Stimulated activated CD8-positive, alpha-beta memory T cell treated with anti-CD3 and anti-CD28 coated beads, Interleukin-7, amount 100 ng/mL, for 4 hours (primary cell): ENCODE results near the gene IL24.
A peak's percentile ranks its signal among the peaks of the same experiment; 100 is the strongest.
"Not testable (repeated sequence)": the region's sequence is repeated elsewhere in the genome, so short reads cannot be mapped to it uniquely, and the experiment has no call there.

Experiments
- DNase-seq, 2 donors: peaks; one replicate each; pipeline ENCODE4 v3.0.0-alpha.2; 2020; ENCODE audit warnings: low read depth in 2 of 2

Gene IL24

DNA sequence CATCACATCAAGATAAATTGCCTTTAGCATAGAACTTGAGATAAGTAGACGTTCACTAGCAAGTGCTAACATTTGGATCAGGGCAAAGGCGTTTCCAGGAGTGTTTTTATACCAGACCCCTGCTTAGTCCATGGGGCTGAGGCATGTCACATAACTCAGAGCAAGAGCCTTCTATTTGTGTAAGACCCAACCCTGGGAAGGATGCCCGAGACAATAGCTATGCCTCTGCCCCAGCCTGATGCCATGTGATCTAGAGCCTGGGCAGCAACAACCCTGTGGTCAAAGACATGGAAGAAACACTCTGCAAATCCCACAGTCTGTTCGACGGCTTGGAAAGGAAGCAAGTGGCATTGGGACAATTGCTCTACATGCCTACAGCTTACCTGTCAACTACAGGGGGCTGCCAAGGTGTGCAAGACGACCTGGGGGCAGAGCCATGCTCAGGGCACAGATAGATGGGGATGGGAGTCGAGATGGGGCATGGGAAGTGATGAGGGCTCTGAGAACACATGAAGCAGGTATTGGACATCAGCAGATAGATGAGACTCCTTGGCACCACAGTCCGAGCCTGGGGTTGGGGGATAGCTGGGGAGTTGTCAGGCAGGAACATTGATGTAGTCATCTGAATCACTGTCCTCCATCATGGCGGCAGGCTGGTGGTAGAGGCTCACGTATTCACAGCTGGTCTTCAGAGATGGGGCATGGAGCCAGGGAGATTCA is 7.3 kb downstream of the IL24 start:
- no peak for DNase-seq

DNA sequence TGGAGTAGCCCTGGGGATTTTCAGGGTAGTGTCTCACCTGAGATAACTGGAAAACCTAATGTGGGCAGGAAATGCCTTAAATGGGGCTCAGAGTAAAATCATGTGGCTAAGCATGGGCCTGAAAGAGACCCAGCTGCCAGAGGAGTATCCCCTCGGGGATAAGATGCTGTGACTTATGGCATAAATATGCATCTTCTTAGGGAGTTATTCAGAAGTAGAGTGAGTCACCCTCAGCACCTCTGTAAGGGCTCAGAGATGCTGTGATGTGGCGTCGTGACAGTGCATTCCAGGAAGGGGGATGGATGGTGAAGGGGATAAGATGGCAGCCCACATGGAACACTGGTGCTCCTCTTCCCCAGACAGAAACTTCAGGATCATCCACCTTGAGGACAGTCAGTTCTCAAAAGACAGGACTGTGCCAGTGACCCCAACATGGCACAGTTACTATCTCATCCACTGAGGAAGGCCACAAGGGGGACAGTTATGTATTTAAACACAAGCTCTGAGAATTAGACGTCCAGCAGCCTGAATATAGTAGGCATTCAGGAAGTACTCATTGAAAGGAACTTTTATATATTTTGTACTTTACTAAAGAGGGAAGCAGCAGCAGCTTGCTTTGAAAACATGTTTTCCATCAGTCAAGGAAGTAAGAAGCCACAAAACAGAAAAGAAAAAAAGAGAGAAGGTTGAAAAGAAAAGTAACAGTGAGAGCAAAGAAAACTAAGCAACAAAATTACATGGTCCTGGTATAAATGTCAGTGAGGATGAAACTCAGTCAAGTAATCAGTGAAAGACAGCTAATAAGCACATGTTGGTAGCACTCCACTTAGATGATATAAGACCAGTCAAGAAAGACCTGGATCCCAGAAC is 8.3 kb downstream of the IL24 start:
- peak; percentile 43 to 48 for DNase-seq

DNA sequence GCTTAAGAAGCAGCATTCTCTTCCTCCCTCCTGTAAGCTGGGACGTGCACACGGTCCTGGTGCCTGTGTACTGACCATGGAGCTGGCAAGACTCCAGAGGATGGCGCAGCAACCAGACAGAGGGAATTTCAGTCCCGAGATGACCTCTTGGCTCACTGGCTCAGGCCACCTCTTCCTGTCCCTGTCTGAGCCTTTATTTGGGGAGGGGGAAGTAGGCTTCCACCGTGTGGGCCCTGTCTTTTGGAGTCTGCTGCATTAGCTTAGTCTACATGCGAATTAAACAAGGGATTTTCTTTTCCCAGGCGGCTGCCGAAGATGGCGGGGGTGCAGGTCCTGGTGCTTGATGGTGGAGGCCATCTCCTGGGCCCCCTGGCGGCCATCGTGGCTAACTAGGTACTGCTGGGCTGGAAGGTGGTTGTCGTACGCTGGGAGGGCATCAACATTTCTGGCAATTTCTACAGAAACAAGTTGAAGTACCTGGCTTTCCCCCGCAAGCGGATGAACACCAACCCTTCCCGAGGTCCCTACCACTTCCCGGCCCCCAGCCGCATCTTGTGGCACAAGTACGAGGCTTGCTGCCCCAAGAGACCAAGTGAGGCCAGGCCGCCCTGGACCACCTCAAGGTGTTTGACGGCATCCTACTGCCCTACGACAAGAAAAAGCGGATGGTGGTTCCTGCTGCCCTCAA is 10.2 kb downstream of the IL24 start:
- no peak for DNase-seq

DNA sequence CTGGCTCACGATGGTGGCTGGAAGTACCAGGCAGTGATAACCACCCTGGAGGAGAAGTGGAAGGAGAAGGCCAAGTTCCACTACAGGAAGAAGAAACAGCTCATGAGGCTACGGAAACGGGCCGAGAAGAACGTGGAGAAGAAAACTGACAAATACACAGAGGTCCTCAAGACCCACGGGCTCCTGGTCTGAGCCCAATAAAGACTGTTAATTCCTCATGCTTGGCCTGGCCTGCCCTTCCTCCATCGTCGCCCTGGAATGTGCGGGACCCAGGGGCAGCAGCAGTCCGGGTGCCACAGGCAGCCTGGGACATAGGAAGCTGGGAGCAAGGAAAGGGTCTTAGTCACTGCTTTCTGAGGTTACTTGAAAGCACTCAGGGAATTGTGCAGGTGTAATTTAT is 10.8 kb downstream of the IL24 start:
- no peak for DNase-seq

DNA sequence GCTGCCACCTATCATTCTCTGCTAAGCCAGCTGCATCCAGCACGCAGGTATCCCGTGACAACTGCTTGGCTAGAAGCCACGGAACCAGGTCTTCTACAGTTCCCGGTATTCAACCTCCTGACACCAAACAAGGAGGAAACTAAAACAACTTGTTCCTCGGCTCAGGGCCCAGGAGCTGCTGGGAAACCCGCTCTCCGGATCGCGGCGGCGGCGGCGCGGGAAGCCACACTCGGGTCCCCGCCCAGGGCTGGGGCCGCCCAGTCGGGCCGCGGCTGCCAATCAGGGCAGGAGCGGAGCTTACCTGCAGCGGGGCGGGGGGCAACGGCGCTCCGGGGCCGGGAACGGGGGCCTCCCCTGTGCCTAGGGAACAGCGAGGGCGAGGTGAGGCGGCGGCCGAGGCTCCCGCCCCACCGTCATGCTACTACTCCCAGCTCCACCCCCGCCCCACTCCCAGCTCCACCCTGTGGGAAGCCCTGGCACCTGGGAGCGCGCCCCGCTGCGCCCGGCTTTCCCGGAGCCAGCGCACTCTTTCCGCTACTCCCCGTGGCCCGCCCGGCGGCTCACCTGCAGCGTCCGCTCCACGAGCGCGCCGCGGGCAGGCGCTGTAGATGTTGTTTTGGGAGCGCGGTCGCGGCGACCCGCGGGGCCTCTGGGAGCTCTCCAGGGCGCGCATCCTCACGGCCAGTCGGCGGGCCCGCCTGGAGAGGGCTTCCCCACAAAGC is 12.1 kb downstream of the IL24 start:
- DNase-seq: peak in 1 of 2 donors; percentile 28

DNA sequence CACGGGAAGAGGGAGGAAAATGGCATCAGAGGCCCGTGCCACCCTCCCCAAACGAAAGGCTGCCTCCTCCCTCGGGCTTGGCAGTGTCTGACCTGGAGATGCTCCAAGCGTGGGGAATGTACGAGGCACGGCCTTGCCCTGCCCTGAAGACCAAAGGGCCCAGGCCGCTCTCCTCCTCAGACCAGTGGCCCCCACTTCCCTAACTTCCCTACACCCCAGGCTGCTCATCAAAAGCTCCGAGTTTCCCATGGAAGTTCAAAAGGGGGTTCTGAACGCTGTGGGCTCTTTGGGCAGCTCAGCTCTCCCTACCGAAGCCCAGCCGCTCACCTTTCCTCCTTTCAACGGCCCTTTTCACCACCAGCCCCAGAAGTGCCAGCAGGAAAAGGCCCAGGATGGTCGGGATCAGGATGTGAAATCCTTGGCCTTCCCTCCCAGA is 12.7 kb downstream of the IL24 start:
- no peak for DNase-seq

DNA sequence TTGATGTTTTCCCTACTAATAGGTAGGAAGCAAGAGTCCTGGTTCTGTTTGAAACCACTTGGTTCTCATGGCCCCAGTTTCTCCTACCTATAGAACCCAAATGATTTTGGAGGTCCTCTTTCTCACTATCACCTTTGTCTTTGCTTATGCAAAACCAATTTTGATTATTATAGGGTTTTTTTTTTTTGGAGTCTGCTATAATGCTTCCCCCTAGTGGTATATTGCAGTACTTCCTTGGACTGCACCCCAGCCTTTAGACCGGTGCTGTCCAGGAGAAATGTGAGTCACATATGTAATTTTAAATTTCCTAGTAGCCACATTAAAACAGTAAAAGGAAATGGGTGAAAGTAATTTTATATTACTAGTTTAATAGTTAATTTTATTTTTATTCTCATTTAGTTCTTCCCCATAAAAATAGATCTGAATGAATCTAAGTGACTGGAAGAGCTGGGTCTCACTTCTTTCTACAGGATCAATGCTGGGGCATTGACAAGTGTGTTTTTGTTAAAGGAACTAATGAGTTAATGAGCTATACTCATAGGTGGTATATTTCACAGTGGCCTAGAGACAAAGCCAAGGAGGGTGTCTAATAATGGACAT is 13.9 kb downstream of the IL24 start:
- no peak for DNase-seq

DNA sequence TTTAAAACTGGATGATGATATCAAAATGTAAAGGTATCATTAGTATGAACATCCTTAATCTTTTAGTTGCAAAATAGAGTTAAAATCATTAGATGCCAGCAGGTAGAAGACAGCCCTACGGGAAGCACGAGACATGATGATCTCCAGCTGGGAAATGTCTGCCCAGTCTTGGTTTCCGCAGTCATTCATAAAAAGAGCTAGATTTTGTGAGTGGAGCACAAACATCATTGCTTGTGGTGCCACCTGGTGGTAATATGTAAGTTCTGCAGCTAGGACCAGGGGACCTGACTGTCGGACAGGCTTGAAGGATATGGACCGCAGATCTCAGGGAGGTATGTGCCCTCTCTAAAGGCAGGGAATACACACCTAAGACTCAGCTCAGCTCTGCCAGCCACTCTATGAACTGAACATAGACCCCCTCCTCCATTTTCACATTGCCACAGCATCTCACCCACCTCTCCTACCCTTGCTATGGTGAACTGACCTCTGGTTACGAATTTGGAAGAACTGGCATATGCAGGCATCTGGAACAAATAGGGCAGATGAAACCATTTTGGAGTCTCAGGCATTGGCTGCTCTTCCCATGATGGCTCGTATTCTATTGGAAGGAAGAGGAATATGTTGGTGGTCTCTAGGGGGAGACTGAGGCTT is 15.3 kb downstream of the IL24 start:
- peak; percentile 28 to 49 for DNase-seq

DNA sequence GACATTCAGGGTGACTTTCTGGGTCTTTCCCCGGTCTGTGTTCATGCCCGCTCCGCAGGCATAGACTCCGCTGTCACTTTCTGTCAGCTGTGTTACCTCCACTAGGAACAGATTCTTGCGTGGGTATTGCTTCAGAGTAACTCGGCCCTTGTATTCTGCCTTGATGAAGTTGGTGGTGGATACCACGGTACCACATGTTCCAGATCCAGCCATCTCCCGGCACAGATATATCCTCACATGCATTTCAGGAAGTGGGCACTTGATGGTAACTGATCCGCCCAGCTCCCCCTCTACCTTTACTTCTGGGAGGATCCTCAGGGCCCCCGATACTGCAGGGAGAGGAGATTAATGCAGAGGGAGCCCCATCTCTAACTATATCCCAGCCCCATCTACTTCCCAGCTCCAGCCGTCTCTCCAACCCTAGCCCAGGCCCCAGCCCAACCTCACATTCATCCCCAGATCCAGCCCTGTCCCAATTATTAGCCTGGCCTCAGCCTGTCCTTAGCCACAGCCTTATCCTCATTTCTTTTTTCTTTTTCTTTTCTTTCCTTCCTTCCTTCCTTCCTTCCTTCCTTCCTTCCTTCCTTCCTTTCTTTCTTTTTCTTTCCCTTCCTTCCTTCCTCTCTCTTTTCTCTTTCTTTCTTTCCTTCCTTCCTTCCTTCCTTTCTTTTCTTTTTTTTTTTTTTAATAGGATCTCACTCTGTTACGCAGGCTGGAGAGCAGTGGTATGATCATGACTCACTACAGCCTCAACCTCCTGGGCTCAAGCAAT is 16.7 kb downstream of the IL24 start:
- DNase-seq: no peak

DNA sequence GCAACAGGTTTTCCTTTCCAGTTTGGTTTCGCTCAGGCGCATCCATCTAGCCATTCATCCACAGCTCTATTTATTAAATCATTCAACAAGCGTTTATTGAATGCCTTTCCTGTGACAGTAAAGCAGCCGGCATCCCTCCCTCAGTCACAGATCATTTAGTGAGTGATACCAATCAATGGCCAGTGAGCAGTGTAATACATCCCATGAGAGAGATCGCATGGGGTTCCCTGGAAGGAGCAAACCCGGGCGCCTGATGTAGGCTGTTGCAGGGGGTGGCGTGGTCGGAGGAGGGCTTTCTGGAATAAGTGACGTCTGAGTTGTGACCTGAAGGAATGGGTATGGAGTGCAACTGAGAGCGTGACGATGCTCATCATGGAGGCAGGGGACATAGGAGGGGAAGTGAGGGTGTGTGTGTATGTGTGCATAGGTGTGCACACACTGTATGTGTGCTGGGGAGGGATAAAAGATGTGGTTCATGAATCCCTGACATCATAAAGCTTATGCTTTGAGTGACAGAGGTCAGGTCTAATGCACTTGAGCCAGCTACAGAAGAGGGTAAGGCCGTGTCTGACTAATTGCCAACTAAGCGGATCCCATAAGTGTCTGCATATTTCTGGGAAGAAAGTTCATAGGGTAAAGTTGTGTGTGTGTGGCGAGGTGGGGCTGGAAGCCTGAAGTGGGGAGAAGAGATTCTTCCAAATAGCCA is 17.9 kb downstream of the IL24 start:
- no peak for DNase-seq

DNA sequence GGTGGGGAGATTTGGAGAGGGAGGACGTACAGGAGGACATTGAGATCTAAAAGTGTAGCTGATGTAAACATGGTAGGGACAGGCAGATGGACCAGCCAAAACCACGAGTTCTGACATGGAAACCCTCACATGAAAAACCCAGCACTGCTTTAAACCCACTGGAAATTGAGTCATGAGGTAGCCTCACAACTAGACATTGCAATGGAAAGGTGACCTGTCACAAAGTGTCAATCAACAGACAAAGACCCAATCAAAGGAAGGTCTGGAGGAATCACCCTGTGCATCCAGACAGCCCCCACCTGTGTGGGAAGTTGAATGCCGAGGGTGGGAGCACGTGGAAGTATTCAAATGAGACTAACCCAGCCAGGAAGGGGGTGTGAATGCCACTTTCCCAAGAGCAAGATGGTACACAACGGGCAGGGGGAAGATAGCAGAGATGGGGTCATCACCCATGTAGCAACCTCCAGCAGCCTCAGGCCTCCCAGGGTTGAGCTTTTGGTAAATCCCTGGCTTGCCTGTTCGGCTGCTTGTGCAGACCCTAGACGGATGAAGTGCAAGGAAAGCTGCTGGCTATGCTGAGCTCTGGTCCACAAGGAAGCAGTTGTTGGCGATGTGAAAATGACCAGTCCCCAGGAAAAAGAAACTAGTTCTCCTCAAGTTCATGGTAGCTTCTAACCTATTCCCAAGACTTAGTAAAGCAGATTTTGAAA is 18.9 kb downstream of the IL24 start:
- no peak for DNase-seq

DNA sequence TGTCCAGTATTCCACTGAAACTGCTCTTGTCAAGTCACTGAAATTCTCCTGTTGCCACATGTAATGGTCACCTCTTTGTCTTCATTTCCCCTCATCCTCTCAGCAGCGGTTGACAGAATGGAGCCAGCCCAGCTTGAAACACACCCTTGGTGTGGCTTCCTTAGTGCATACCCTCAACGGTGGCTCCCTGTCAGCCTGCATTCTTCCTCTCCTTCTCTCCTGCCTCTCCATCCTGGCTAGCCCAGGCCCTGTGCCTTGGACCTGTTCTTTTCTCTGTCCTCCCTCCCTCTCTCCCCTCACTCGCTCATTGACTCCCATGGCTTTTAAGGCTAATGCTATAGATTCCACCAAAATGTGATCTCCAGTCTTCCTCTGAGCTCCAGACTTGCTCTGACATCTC is 20.8 kb downstream of the IL24 start:
- DNase-seq: no peak

DNA sequence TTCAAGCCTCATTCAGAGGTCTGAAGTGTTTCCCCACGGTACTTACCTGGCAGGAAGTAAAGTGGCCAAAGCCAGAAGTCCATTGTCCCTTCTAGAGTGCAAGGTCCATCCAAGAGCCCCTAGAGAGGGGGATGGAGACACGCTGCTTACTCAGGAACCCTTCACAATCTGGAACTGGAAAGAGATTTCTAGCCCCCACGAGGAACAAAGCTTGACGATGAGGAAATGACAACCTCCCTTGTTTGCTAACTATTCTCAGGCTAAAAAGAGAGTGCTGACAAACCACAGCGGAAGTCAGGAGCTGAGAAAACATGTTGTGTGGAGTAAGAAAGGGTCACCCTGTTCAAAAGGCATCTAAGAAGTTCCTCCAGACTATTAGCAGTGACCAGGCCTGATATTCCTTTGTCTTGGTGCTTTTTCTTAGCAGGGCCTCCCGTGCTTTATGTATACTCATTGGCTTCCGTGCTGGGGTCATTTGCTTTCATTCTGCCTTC is 24.6 kb downstream of the IL24 start, which contains the start of gene FCMR:
Gene FCMR (minus strand): TSS at position 170 of the 494 bp plus-strand sequence. CDS start 87 bp downstream, at position 83.
- no peak for DNase-seq

DNA sequence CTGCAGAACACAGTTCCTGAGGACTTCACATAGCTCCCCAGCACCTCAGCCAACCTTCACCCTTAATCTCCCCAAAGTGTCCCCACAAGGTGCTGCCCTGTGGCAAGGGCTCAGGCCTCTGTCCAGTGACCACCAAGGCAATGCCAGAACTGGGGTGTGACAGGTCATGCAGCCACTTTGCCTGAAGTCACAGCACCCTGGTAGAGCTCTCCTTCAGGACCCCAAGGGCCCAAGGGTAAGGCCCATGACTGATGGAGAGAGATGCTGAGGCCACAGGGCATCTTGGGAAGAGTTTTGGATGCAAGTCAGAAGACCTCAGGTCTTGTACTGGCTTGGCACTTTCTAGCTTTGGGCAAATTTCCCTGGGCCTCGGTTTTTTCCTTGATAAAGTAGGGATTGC is 25.3 kb downstream of the IL24 start:
- DNase-seq: no peak

DNA sequence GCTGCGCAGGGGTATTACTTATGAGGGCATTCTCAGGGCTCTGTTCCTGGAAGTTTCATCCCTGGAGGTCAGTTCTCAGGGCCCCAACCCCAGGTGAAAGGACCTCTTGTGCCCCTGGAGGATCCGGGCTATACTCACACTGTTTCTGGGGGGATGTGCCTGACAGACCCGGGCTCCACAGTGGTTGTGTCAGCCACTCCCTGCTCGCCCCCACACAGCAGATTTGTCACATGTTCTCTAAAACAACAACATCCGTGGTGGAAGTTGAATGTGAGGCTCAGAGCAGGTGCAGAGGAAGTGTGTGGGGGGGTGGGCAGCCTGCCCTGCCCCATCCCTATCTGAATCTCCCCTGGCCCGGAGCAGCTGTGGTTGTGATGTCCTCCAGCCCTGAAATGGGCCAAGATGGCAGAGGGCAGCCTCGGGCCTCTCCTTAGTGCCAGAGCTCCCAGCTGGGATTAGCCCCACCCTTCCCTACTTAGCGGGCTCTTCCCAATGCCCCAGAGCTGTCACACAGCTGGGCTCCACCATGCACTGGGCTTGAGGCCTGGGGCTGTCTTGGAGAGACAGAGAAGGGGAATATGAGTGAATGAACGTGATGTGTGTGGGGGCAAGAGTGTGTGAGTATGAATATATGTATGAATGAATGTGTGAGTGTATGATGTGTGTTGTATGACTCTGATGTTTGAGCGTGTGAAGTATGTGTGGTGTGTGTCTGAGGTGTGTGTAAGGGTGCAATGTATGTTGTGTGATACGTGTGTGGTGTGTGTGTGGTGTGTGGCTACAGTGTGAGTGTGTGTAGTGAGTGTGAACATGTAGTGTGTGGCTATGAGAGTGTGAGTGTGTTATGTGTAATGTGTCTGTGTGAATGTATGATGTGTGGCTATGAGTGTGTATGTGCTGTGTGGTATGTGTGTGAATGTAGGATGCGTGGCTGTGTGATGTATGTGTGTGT is 26.0 kb downstream of the IL24 start:
- DNase-seq: peak; percentile 63 to 68

DNA sequence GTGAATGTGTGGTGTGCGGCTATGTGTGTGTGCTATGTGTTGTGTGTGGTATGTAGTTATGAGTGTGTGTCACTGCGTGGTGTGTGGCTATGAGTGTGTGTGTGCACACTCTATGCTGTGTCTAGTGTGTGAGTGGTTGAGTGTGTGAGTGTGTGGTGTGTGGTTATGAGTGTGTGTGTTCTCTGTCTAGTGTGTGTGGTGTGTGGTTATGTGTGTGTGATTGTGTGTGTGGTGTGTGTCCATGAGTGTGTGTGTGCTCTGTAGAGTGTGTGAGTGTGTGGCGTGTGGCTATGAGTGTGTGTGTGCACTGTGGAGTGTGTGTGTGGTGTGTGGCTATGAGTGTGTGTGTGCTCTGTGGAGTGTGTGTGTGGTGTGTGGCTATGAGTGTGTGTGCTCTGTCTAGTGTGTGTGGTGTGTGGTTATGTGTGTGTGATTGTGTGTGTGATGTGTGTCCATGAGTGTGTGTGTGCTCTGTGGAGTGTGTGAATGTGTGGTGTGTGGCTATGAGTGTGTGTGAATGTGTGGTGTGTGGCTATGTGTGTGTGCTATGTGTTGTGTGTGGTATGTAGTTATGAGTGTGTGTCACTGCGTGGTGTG is 26.8 kb downstream of the IL24 start:
- DNase-seq: not testable (repeated sequence)

DNA sequence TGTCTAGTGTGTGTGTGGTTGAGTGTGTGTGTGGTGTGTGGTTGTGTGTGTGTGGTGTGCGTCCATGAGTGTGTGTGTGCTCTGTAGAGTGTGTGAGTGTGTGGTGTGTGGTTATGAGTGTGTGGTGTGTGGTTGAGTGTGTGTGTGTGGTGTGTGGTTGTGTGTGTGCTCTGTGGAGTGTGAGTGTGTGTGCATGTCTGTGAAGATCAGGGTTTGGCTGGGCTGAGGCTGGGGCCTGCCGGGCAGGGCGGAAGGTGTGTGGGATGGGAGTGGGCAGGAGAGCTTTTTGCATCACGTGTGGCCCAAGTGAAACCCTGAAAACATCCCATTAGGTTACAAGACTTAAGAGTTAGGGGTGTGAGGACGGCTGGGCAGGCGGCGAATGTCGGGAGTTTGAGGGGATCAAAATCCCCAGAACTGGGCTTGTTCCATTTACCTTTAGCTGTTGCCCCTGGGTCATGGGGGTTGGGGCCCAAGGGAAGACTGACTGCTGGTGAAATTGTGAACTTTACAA is 27.4 kb downstream of the IL24 start:
- no peak for DNase-seq
